ENCODE data around the gene MPP4.

- TF ChIP-seq CTCF (conservative IDR thresholded peaks at IDR 0.05) (no peak), EZH2 (IDR thresholded peaks at IDR 0.05; ENCODE audit: low read depth) (no peak)
Measured at GRCh38 chr2:201644001-201644400, 54.4 kb downstream of the MPP4 start.

Data from PC-9 (cell line).